Keratinocyte (primary cell): ENCODE data around the gene STARD3.

Experiments used
- EZH2 ChIP-seq: IDR thresholded peaks from one replicate; pipeline ENCODE4 v1.6.1; 2012; ENCODE audit warnings: inconsistent platforms, mild to moderate bottlenecking, low read length, moderate library complexity
- TF ChIP-seq, protein P1 (sequence below), 3 experiments: IDR thresholded peaks in 1 of 3; conservative IDR thresholded peaks in 1 of 3; optimal IDR thresholded peaks in 1 of 3; 2 replicates in 2 of 3; 3 replicates in 1 of 3; pipeline versions ENCODE3 to v1.5.1; 2011; ENCODE audit warnings: low read length in 3 of 3, mild to moderate bottlenecking in 3 of 3, moderate library complexity in 2 of 3, control low read depth in 1 of 3, inconsistent platforms in 1 of 3; ENCODE audit not compliant: insufficient read depth in 2 of 3; ENCODE audit errors: extremely low read depth in 1 of 3

DNA sequence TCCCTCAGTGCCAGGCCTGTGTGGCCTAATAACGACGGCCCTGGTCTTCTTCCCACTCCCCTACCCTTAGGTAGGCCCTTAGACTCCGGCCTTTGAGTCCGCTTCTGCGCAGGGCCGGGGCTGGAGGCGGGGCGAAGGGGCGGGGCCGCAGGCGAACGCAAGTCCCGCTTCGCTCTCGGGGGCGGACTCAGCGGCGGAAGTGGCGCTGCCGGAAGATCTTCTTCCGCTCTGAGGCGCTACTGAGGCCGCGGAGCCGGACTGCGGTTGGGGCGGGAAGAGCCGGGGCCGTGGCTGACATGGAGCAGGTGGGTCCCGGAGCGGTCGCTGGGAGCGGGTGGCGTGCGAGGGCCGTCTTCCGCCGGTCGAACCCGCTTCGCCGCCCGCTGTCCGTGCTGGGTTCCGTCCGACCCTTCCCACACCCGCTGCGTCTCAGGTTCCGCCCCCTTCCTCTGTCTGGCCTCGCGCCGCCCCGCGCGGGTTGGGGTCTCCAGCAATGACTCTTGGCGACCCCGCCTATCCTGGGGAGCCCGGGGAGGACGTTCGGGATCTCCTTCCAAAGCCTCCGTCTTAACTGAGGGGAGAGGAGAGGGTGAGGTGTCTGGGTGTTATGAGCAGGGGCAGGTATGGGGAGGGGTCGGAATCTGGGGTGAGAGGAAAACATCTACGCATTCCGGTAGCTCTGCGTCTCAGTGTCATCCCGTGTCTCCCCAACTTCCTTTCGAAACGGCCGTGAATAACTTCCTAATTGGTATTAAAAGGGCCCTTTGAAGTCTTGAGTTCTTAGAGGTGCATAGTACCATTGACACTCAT is at the start of gene STARD3:
- no peak for TF ChIP-seq EZH2
- TF ChIP-seq, protein P1, sequence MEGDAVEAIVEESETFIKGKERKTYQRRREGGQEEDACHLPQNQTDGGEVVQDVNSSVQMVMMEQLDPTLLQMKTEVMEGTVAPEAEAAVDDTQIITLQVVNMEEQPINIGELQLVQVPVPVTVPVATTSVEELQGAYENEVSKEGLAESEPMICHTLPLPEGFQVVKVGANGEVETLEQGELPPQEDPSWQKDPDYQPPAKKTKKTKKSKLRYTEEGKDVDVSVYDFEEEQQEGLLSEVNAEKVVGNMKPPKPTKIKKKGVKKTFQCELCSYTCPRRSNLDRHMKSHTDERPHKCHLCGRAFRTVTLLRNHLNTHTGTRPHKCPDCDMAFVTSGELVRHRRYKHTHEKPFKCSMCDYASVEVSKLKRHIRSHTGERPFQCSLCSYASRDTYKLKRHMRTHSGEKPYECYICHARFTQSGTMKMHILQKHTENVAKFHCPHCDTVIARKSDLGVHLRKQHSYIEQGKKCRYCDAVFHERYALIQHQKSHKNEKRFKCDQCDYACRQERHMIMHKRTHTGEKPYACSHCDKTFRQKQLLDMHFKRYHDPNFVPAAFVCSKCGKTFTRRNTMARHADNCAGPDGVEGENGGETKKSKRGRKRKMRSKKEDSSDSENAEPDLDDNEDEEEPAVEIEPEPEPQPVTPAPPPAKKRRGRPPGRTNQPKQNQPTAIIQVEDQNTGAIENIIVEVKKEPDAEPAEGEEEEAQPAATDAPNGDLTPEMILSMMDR (optimal IDR thresholded peaks at IDR 0.05 in 1 of 3, IDR thresholded peaks at IDR 0.05 in 1 of 3, conservative IDR thresholded peaks at IDR 0.05 in 1 of 3; ENCODE audit: extremely low read depth in 1 of 3, insufficient read depth in 2 of 3, low read length in 3 of 3): peak in 1 of 3 experiments; percentile 13
